HUES64 (cell line): ENCODE results near the gene ADARB2.
"Not testable (repeated sequence)": the region's sequence is repeated elsewhere in the genome, so short reads cannot be mapped to it uniquely, and the experiment has no call there.

Source experiments
- H3K27ac ChIP-seq: 2 replicates; pipeline ENCODE4 v1.7.0; 2013; ENCODE audit warnings: low read depth, low read length, inconsistent platforms
- H3K27me3 ChIP-seq: 2 replicates; pipeline ENCODE4 v1.6.1; 2013; ENCODE audit warnings: mild to moderate bottlenecking, low read length; ENCODE audit not compliant: insufficient read depth
- H3K36me3 ChIP-seq: 2 replicates; pipeline ENCODE4 v1.6.1; 2013; ENCODE audit warnings: mild to moderate bottlenecking, low read length; ENCODE audit not compliant: insufficient read depth
- H3K4me1 ChIP-seq: 2 replicates; pipeline ENCODE4 v1.6.1; 2013; ENCODE audit warnings: mild to moderate bottlenecking, low read length, moderate library complexity; ENCODE audit not compliant: insufficient read depth
- H3K4me3 ChIP-seq: 2 replicates; pipeline ENCODE4 v1.5.1; 2013; ENCODE audit warnings: mild to moderate bottlenecking, low read length, moderate library complexity
- H3K9ac ChIP-seq: 2 replicates; pipeline ENCODE4 v1.6.1; 2013; ENCODE audit warnings: mild to moderate bottlenecking, low read depth, low read length
- H3K9me3 ChIP-seq: 2 replicates; pipeline ENCODE4 v1.6.1; 2013; ENCODE audit warnings: low read depth, low read length; ENCODE audit not compliant: insufficient read depth
- WGBS: fragments of 150-250, 120-280 bp; methylation state at CpG from one replicate; pipeline ENCODE4 v1.1.7; 2013; ENCODE audit warnings: missing lambda C conversion rate; 5-methylcytosine and 5-hydroxymethylcytosine counted together

Gene ADARB2

DNA sequence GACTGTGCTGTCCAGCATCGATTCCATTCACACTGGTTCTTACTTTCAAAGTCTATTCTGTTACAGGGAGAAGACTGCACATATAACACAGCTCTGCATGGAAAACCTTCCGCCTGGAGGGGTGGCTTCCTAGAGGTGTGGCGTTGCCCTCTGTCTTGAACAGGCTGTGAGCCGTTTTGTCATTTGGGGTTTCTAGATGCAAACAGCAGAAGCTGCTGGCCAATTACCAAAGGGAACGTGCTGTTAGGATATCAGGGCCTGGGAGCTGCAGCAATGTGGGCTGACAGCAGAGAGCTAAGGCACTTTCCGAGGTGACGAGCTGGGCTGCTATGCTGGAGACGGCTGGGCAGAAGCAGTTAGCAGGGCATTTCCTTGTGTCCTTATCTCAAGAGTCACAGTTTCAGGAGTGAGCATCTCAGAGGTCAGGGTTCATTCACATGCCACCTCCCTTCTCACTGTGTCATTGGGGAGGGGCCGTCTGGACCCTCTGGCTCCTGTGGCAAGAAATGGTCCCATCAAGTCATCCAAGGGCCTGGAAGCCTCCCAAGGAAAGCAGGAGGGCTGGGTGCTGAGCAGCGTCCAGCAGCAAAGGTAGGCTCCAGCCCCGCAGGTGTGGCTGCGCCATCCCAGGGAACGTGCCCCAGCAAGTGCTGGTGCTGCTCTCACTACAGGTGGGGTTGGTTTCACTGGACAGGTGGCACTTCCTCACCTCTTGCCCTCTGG is 574.7 kb downstream of the ADARB2 start:
- WGBS = 91% methylated on average over 13 of the region's 13 CpGs
- Histone ChIP-seq H3K27ac (no peak overlapping the region), H3K9me3 (no peaks in the 10 kb centered on the region), H3K27me3 (no peaks in the 10 kb centered on the region), H3K4me1 (no peaks in the 10 kb centered on the region), H3K4me3 (no peak overlapping the region), H3K36me3 (no peaks in the 10 kb centered on the region), H3K9ac (no peak overlapping the region)

DNA sequence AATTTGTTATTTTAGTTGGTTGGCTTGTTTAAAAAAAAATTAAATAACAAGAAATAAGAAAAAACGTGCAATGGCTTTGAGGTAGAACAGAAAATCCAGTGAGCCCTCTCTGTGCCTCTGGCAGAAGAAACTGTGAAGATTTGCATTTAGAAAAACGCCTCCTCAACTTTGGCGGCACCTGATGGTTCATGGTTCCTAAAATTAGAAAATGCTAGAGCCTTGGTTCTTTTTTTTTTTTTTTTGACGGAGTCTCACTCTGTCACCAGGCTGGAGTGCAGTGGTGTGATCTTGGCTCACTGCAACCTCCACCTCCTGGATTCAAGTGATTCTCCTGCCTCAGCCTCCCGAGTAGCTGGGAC is 576.0 kb downstream of the ADARB2 start:
- not testable (repeated sequence) for H3K27me3 ChIP-seq, H3K4me1 ChIP-seq, H3K27ac ChIP-seq, H3K9ac ChIP-seq, H3K4me3 ChIP-seq, H3K36me3 ChIP-seq, H3K9me3 ChIP-seq
- WGBS = 83% methylated on average over 4 of the region's 5 CpGs

DNA sequence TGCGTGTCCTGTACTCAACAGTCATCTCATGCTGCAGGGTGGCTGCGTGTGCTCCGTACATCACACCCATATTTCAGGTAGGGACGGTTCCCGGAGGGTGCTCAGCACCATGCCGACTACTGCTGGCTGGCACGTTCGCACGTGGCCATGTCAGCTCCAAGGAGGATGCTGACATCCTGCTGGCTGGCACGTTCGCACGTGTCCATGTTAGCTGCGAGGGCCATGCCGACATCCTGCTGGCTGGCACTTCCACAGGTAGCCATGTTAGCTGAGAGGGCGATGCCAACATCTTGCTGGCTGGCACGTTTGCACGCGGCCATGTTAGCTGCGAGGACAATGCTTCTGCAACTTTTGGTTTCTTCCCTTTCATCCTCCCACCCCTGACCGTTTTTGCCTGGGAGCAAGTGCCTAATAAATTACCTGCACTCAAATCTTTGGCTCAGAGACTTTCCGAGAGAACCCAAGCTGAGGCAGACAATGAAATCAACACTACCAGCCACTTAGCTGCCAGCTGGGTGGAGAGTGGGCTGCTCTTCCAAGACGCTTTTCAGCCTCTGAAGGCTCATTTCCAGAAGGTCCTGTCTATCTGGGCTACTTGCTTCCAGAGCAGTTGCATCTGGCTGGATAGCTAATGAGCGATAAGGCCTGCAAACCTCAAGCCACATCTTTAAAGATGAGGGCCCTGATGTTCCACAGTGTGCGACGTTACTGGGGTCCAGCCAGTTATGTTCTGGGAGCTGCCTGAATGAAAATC is 576.6 kb downstream of the ADARB2 start:
- H3K9ac ChIP-seq = no peak overlapping the region
- no peaks in the 10 kb centered on the region for H3K9me3 ChIP-seq
- H3K27me3 ChIP-seq = no peaks in the 10 kb centered on the region
- 92% methylated on average over 25 of the region's 25 CpGs for WGBS
- H3K36me3 ChIP-seq = no peaks in the 10 kb centered on the region
- no peak overlapping the region for H3K4me3 ChIP-seq
- no peak overlapping the region for H3K27ac ChIP-seq
- H3K4me1 ChIP-seq = no peaks in the 10 kb centered on the region

DNA sequence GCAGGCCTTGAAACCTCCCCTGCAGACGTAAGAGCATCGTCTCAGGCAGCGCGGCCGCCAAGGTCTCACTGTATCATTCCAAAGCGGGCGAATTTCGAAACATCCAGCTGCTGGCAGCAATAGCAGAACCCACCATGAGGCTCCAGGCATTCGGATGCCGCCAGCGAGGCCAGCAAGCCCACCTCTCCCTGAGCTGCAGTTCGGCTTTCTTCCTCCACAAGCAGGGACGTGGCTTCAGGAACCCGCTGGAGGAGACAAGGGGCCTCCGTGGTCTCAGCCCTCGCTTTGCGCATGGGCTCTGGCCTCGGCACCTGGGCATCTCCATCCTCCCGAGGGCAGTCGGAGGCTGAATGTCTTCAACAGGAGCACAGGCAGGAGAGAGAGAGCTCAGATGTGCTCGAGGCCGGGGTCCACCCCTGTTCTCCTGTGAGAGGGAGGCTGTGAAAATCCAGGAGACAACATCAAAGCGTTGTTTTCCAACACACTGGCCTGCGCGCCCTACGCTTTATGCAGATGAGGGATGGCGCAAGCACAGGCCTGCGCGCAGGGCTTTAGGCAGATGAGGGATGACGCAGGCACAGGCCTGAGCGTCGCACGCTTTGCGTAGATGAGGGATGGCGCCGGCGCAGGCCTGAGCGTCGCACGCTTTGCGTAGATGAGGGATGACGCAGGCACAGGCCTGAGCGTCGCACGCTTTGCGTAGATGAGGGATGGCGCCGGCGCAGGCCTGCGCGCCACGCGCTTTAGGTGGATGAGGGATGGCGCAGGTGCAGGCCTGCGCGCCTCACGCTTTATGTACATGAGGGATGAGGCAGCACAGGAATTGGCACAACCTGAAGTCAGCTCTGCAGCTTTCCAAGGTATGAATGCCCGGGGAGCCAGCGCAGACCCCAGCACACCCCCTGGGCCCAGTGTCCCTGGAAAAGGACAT is 577.9 kb downstream of the ADARB2 start:
- H3K36me3 ChIP-seq = no peaks in the 10 kb centered on the region
- H3K9me3 ChIP-seq = no peaks in the 10 kb centered on the region
- no peaks in the 10 kb centered on the region for H3K4me1 ChIP-seq
- no peak overlapping the region for H3K4me3 ChIP-seq
- no peak overlapping the region for H3K9ac ChIP-seq
- WGBS = 93% methylated on average over 59 of the region's 59 CpGs
- H3K27ac ChIP-seq = no peak overlapping the region
- no peaks in the 10 kb centered on the region for H3K27me3 ChIP-seq

DNA sequence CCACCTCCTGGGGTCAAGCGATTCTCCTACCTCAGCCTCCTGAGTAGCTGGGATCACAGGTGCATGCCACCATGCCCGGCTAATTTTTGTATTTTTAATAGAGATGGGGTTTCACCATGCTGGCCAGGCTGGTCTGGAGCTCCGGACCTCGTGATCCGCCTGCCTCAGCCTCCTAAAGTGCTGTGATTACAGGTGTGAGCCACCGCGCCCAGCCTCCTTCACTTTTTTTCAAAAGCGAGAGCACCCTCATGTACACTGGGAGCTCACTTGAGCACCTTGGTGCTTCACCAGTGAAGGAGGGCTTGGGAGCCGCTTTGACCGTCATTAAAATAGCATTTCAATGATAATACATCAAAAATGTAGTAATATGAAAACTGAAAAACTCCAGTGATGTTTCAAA is 578.8 kb downstream of the ADARB2 start:
- H3K27me3 ChIP-seq, H3K9me3 ChIP-seq: not testable (repeated sequence)

DNA sequence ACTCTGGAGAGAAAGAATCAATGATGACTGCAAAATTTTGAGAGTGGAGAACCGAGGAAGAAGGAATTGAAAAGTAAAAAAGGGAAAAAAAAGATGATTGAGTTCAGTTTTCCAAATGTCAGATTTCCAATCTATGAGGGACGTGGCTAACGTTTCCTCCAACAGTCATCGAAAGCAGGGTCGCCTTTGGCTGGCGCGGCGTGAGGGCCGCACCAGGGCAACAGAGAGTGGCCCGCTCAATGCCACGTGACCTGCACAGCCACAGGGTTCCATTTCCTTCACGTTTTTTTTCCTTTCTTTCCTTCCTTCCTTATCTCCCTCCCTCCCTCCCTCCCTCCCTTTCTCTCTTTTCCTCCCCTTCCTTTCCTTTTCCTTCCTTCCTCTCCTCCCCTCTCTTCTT is 579.3 kb downstream of the ADARB2 start:
- no peaks in the 10 kb centered on the region for H3K27me3 ChIP-seq
- H3K4me1 ChIP-seq = no peaks in the 10 kb centered on the region
- H3K4me3 ChIP-seq = no peak overlapping the region
- WGBS = 93% methylated on average over 12 of the region's 12 CpGs
- H3K27ac ChIP-seq = no peak overlapping the region
- H3K9me3 ChIP-seq = no peaks in the 10 kb centered on the region
- no peak overlapping the region for H3K9ac ChIP-seq
- H3K36me3 ChIP-seq = no peaks in the 10 kb centered on the region

More for the DNA sequence above, 578.8 kb downstream of the ADARB2 start:
- not testable (repeated sequence) for H3K4me1 ChIP-seq, H3K9ac ChIP-seq, H3K27ac ChIP-seq, H3K36me3 ChIP-seq, H3K4me3 ChIP-seq
- 93% methylated on average over 8 of the region's 10 CpGs for WGBS

GRCh38 chr10:1157615-1157933 is 579.8 kb downstream of the ADARB2 start:
- Histone ChIP-seq H3K9me3 (no peaks in the 10 kb centered on the region), H3K9ac (no peak overlapping the region), H3K4me3 (no peak overlapping the region), H3K4me1 (no peaks in the 10 kb centered on the region), H3K27me3 (no peaks in the 10 kb centered on the region), H3K27ac (no peak overlapping the region), H3K36me3 (no peaks in the 10 kb centered on the region)
- WGBS = 87% methylated on average over 4 of the region's 4 CpGs

GRCh38 chr10:1156921-1157614 is 580.3 kb downstream of the ADARB2 start:
- Histone ChIP-seq H3K9ac (no peak overlapping the region), H3K9me3 (no peaks in the 10 kb centered on the region), H3K27me3 (no peaks in the 10 kb centered on the region), H3K27ac (no peak overlapping the region), H3K36me3 (no peaks in the 10 kb centered on the region), H3K4me3 (no peak overlapping the region), H3K4me1 (no peaks in the 10 kb centered on the region)
- 92% methylated on average over 17 of the region's 17 CpGs for WGBS

DNA sequence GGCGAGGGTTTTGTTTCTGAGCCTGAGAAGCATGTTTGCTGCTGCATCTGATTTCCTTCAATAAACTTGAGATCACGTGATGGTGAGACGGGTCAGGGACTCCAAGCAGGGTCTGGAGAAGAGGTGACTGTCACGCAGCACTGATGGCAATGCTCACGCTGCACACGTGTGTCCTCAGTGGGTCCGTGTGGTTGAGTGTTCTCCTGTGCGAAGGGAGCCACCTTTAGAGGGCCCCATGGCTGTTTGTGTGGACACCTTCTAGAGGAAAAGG is 580.8 kb downstream of the ADARB2 start:
- Histone ChIP-seq H3K9me3 (no peaks in the 10 kb centered on the region), H3K27me3 (no peaks in the 10 kb centered on the region), H3K4me3 (no peak overlapping the region), H3K27ac (no peak overlapping the region), H3K4me1 (no peaks in the 10 kb centered on the region), H3K9ac (no peak overlapping the region), H3K36me3 (no peaks in the 10 kb centered on the region)
- WGBS = 93% methylated on average over 8 of the region's 8 CpGs

- Histone ChIP-seq H3K4me3 (no peak overlapping the region), H3K36me3 (no peaks in the 10 kb centered on the region), H3K27ac (no peak overlapping the region), H3K27me3 (no peaks in the 10 kb centered on the region), H3K4me1 (no peaks in the 10 kb centered on the region), H3K9ac (no peak overlapping the region), H3K9me3 (no peaks in the 10 kb centered on the region)
- 90% methylated on average over 20 of the region's 20 CpGs for WGBS
Observed at GRCh38 chr10:1155791-1156615, 581.3 kb downstream of the ADARB2 start.
